Measurements from ENCODE around the gene SRRM1. TPM values are rescaled to one million over a fixed set of nuclear protein-coding genes. Genes with fewer than 3 reads are reported as not detected.

Gene SRRM1
- total and polyA plus RNA-seq, 9 of the 15 experiments (the other 6 are each of a cell fraction or from before 2014, with no cell fraction given) = 54.5 to 268 (median 115) TPM

DNA sequence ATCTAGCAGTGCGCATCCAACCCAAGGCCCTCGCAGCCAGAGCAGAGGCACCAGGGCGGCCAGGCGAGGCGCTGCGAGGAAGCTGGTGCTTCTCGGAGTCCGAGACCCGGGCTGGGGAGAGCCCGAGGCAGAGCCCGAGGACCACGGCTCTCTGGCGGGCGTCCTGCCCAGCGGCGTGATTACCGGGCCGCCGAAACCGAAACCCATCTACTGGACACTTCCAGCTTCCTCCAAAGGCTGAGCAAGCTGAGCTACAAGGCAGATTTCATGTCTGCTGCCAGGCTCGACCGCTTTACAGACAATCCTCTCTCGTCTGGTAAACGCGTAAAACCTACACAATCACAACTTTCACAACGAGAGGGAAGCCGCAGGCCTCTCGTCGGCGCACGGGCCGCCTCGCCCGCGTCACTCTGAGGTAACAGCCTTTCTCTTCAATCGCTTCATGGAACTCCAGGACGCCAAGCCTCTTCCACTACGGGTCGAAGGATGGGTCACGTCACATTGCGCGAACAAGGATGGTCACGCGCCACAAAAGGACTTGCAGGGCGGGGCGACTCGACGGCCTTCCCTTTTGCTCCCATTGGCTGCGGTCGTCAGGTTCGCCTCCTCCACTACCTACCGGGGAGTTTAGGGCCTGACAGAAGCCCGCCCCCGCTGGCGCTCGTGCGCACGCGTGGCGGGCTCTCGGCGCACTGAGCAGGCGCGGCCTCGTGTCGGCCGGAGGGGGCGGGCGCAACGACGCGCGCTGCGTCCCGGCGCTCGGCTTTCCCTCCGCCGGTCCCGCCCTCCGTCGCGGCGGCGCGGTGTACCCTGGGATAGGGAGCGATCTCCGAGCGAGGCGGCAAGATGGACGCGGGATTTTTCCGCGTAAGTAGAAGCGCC is at the start of gene SRRM1 (continued):
- TF ChIP-seq MYC (IDR thresholded peaks at IDR 0.05; ENCODE audit: low read depth, low read length) = peak; percentile 89
- TF ChIP-seq MYC (CRISPR knock-in tag; IDR thresholded peaks at IDR 0.05; ENCODE audit: borderline replicate concordance, low read depth) = no peak
- TF ChIP-seq MCM5 (IDR thresholded peaks at IDR 0.05; ENCODE audit: low read depth) = no peak
- TF ChIP-seq, protein P1, sequence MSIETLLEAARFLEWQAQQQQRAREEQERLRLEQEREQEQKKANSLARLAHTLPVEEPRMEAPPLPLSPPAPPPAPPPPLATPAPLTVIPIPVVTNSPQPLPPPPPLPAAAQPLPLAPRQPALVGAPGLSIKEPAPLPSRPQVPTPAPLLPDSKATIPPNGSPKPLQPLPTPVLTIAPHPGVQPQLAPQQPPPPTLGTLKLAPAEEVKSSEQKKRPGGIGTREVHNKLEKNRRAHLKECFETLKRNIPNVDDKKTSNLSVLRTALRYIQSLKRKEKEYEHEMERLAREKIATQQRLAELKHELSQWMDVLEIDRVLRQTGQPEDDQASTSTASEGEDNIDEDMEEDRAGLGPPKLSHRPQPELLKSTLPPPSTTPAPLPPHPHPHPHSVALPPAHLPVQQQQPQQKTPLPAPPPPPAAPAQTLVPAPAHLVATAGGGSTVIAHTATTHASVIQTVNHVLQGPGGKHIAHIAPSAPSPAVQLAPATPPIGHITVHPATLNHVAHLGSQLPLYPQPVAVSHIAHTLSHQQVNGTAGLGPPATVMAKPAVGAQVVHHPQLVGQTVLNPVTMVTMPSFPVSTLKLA (conservative IDR thresholded peaks at IDR 0.05) = peak; percentile 79 to 90
- no peak for TF ChIP-seq NCOA4 (IDR thresholded peaks at IDR 0.05; ENCODE audit: partially characterized antibody)
- no peak; the same call in 1 of the 2 replicates for TF ChIP-seq GABPA (tag; conservative IDR thresholded peaks at IDR 0.05; ENCODE audit: low read depth)
- TF ChIP-seq ZNF76 (CRISPR knock-in tag; IDR thresholded peaks at IDR 0.05; ENCODE audit: borderline replicate concordance) = 0 out of 2 replicates have a peak, but pooled peaks have one; percentile 44
- no peak for TF ChIP-seq TAL1 (IDR thresholded peaks at IDR 0.05)
- peak; percentile 84 for TF ChIP-seq NCOA1 (IDR thresholded peaks at IDR 0.05; ENCODE audit: low read depth)
- TF ChIP-seq, protein P2, sequence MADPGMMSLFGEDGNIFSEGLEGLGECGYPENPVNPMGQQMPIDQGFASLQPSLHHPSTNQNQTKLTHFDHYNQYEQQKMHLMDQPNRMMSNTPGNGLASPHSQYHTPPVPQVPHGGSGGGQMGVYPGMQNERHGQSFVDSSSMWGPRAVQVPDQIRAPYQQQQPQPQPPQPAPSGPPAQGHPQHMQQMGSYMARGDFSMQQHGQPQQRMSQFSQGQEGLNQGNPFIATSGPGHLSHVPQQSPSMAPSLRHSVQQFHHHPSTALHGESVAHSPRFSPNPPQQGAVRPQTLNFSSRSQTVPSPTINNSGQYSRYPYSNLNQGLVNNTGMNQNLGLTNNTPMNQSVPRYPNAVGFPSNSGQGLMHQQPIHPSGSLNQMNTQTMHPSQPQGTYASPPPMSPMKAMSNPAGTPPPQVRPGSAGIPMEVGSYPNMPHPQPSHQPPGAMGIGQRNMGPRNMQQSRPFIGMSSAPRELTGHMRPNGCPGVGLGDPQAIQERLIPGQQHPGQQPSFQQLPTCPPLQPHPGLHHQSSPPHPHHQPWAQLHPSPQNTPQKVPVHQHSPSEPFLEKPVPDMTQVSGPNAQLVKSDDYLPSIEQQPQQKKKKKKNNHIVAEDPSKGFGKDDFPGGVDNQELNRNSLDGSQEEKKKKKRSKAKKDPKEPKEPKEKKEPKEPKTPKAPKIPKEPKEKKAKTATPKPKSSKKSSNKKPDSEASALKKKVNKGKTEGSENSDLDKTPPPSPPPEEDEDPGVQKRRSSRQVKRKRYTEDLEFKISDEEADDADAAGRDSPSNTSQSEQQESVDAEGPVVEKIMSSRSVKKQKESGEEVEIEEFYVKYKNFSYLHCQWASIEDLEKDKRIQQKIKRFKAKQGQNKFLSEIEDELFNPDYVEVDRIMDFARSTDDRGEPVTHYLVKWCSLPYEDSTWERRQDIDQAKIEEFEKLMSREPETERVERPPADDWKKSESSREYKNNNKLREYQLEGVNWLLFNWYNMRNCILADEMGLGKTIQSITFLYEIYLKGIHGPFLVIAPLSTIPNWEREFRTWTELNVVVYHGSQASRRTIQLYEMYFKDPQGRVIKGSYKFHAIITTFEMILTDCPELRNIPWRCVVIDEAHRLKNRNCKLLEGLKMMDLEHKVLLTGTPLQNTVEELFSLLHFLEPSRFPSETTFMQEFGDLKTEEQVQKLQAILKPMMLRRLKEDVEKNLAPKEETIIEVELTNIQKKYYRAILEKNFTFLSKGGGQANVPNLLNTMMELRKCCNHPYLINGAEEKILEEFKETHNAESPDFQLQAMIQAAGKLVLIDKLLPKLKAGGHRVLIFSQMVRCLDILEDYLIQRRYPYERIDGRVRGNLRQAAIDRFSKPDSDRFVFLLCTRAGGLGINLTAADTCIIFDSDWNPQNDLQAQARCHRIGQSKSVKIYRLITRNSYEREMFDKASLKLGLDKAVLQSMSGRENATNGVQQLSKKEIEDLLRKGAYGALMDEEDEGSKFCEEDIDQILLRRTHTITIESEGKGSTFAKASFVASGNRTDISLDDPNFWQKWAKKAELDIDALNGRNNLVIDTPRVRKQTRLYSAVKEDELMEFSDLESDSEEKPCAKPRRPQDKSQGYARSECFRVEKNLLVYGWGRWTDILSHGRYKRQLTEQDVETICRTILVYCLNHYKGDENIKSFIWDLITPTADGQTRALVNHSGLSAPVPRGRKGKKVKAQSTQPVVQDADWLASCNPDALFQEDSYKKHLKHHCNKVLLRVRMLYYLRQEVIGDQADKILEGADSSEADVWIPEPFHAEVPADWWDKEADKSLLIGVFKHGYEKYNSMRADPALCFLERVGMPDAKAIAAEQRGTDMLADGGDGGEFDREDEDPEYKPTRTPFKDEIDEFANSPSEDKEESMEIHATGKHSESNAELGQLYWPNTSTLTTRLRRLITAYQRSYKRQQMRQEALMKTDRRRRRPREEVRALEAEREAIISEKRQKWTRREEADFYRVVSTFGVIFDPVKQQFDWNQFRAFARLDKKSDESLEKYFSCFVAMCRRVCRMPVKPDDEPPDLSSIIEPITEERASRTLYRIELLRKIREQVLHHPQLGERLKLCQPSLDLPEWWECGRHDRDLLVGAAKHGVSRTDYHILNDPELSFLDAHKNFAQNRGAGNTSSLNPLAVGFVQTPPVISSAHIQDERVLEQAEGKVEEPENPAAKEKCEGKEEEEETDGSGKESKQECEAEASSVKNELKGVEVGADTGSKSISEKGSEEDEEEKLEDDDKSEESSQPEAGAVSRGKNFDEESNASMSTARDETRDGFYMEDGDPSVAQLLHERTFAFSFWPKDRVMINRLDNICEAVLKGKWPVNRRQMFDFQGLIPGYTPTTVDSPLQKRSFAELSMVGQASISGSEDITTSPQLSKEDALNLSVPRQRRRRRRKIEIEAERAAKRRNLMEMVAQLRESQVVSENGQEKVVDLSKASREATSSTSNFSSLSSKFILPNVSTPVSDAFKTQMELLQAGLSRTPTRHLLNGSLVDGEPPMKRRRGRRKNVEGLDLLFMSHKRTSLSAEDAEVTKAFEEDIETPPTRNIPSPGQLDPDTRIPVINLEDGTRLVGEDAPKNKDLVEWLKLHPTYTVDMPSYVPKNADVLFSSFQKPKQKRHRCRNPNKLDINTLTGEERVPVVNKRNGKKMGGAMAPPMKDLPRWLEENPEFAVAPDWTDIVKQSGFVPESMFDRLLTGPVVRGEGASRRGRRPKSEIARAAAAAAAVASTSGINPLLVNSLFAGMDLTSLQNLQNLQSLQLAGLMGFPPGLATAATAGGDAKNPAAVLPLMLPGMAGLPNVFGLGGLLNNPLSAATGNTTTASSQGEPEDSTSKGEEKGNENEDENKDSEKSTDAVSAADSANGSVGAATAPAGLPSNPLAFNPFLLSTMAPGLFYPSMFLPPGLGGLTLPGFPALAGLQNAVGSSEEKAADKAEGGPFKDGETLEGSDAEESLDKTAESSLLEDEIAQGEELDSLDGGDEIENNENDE (IDR thresholded peaks at IDR 0.05; ENCODE audit: low read depth, low read length) = no peak
- no peak for TF ChIP-seq ZNF311 (CRISPR knock-in tag; IDR thresholded peaks at IDR 0.05)
- TF ChIP-seq GATA2 (CRISPR knock-in tag; IDR thresholded peaks at IDR 0.05) = no peak
- TF ChIP-seq GABPB2 (CRISPR knock-in tag; conservative IDR thresholded peaks at IDR 0.05) = no peak
- TF ChIP-seq ETV5 (CRISPR knock-in tag; IDR thresholded peaks at IDR 0.05; ENCODE audit: low read depth) = no peak
- peak; percentile 73 for TF ChIP-seq FOS (IDR thresholded peaks at IDR 0.05; ENCODE audit: extremely low read depth, insufficient read length)
- TF ChIP-seq GTF2A2 (tag; IDR thresholded peaks at IDR 0.05) = no peak
